Stimulated activated CD8-positive, alpha-beta memory T cell treated with anti-CD3 and anti-CD28 coated beads, Interleukin-7, amount 100 ng/mL, for 4 hours (primary cell): ENCODE results near the gene TNS3.

ENCODE experiments used
- DNase-seq, 2 donors: peaks; one replicate each; pipeline ENCODE4 v3.0.0-alpha.2; 2020; ENCODE audit warnings: low read depth in 2 of 2

The TNS3 gene

DNA sequence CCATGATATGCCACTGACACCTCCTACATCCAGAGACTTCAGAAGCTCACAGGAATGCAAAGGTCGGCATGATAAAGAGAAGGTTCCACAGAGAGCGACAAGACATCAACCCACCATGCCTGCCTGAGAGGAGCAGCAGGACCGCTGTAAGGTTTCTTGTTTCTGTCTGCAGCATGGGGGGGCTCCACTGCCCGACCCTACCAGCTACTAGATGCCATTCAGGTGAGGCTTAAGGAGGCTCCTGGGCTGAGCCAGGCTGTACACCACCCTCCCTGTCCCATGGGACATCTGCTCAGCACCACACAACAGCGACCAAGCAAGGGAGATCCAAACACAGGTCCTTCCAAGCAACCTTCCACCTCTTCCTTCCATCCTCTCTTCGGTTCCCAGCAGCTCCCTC, 234.6 kb downstream of the TNS3 start:
- DNase-seq: no peak

DNA sequence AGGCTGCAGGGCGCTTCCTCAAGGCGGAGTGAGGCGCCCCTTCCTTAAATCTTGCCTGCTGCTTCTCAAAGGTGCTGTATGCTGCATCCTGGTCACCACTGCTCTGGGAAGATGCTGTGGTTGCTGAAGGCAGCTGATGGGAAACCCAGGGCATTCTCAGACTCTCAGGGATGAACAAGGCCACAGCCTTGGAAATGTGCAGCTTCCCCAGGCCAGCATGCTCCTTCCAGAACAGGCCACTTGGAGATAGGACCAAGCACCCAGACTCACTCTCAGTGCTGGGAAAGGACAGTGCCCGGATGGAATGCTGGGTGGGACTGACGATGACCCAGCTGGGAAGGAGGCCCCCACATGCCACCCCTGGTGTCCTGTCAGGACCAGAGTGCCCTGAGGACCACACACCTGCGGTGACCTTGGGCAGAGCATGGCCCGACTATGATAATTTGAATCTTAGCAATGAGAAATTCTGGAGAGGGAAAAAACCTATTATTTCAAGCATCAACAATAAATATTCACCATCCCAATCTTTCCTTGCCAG, 235.5 kb downstream of the TNS3 start:
- no peak for DNase-seq

DNA sequence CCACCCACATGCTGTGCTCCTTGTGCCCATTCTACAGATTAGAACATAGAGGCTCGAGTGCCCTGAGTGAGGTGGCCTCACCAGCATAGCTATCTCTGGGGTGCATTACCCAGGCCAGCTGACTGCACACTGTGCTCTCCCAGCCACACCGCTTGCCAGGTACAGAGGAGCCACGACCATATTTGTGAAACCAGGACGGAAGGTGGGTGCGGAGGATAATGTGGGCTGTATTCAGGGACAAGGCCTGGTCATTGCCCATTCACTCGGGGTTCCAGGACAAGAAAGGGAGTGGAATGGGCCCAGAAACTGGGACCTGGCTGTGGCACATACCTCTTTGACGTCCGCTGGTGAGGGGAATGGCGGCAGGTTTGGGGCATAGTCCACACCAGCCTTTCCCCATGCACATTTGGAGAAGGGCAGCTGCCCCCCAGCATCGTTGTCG, 236.0 kb downstream of the TNS3 start:
- DNase-seq: no peak

DNA sequence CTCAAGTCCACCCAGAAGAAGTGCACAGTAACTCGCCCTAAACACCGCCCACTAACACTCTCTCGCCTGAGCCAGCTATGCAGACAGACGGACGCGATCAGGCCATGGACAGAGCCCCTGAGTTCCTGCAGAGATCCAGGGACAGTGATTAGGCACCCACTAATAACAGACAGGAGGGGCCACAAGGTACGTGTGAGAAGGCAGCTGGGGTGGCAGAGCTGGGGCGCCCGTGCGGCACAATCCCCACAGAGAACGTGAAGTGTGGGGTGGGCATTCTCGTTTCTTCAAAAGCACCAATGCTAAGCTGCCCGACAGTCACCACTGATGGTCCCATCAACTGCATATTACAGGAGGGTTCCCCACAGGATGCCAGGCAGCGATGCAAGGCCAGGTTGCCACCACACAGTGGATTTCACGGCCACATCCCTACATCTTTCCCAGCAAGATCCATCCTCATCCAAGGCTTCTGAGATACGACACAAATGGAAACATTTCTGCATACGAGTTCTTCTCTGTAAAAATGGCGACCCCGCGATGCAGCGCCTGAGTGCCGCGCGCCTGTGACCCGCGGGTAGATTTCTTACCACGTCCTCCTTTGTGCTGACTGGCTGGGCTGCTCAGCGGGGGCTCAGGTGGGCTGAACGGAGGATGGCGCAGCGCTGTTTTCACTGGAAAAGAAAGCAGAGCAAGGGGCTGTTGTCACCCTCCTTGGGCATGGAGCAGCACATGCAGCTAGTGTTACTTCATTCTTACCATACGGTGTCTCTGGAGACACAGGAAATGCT, 237.5 kb downstream of the TNS3 start:
- DNase-seq: no peak

DNA sequence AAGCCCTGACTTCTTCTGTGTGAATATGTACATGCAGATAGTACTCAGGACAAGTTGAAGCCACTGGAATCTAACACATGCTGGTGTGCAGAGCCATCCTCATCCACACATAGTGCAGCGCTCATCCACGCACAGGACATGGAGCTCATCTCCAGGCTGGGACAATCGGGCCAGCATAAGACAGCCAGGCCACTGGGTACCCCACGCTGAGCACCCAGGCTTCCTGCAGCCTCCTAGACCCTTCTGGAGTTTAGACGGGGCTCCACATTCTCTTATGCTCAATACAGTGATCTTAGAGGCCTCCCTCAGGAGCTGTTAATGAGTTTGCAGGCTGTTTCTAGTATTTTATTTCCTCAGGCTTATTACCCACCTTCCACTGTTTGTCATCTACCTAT, 238.9 kb downstream of the TNS3 start:
- no peak for DNase-seq

DNA sequence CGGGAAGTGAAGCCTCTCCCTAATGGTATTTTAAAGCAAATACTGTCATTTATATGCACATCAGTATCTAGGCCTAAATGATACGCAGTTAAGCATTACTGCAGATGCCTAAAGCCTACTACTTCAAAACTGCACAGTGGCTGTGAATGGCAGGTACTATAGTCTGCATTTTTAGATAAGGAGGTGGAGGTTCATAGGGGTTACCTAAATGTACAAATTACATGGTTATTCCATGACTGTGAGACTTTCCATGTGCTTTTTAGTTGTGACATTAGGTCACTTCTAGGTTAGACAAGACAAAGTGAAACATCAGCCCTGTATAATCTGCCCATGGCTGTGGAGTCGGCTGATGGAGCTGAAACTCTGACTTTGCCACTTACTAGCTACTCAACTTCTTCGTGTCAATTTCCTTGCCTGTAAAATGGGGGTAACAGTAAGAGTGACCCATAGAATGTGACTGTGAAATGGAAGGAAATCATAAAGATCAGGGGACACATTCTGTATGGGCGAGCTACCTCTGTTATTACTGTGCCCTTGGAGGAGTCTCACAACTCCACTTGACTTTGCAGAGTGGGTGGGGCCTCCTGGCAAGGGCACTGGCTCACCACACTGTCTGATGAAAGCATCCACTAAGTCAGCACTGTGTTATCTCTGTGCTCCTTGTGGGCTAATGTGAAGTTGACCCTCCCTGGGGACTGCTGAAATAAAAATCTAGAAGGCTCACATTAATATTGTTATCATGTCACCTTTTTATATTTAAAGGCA, 239.4 kb downstream of the TNS3 start:
- DNase-seq: no peak

DNA sequence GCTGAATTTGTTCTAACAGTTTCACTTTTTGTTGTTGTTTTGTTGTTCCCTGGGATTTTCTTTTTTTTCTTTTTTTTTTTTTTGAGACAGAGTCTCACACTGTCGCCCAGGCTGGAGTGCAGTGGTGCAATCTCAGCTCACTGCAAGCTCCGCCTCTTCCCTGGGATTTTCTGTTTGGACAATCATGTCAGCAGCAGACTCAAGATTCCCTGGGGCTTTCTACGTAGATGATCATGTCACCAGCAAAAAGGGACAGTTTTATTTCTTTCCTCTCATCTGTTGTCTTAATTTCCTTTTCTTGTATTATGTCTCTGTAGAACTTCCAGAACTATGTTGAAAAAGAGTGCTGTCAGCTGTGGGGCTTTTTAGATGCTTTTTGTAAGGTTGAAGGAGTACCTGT, 241.4 kb downstream of the TNS3 start:
- DNase-seq: no peak

DNA sequence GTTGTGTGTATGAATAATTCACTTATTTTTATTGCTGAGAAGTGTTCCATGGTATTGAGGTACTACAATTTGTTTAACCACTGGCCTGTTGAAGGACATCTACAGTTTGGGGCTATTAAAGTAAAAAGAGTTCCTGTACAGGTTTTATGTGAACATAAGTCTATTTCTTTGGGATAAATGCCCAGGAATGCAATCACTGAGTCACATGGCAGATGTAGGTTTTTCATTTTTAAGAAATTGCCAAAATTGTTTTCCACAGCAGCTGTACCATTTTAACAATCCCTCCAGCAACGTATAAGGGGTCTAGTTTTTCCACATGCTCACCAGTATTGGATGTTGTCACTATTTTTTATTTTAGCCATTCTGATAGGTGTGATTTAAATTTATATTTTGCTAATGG, 243.9 kb downstream of the TNS3 start:
- DNase-seq: no peak

DNA sequence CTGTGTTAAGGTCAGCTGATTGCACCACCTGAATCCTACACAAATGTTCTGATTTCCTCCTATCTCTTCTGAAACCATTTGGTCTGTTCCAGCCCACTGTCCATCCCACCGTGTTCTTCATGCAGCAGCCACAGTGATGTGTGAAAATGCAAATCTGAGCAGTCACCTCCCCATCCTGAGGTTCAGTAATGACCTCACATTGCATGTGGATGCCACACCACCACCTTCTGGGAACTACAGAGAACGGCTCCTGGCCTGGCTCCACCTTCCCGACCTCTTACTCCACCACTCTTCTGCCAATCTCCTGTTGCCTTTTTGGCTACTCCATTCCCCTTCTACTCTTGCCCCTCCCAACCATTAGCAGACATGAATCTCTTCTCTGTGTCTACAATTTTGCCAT, 244.4 kb downstream of the TNS3 start:
- no peak for DNase-seq

DNA sequence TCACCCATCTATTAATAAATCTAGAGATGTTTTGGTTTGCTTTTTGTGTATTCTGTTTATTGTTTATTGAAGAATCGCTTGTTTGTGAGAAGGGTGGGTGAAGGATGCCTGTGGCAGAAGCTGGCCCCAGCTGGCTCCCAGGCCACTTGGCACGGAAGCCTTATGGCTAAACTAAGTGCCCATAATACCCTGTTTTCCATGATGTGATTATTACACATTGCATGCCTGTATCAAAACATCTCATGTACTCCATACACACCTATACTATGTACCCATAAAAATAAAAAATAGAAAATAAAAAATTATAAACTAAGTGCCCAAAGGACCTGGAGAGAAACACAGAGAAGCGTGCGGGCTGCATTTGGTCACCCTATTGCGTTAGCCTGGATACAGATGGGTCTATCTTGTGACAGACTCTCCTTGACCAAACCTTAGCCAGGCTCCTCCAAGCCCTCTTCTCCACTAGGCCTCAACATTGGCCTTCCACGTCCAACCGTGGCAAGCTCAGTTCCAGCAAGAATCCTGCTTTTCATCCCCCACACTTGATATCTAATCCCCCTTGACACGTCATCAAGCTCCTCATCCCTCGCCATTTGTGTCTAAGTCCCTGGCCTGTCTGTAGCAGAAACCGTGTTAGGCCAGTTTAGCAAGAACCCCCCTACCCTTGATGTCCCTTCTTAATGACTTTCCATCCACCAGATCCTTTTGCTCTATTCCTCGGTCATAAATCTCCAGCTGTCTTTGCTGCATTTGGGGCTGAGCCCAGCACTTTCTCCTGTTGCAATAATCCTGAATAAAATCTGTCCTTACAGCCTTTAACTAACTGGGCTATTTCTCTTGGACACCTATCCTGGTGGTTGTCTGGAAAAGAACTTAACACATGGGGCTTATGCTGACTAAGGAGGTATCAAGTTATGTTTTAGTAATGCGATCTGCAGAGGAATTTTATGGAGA, 245.2 kb downstream of the TNS3 start:
- no peak for DNase-seq

DNA sequence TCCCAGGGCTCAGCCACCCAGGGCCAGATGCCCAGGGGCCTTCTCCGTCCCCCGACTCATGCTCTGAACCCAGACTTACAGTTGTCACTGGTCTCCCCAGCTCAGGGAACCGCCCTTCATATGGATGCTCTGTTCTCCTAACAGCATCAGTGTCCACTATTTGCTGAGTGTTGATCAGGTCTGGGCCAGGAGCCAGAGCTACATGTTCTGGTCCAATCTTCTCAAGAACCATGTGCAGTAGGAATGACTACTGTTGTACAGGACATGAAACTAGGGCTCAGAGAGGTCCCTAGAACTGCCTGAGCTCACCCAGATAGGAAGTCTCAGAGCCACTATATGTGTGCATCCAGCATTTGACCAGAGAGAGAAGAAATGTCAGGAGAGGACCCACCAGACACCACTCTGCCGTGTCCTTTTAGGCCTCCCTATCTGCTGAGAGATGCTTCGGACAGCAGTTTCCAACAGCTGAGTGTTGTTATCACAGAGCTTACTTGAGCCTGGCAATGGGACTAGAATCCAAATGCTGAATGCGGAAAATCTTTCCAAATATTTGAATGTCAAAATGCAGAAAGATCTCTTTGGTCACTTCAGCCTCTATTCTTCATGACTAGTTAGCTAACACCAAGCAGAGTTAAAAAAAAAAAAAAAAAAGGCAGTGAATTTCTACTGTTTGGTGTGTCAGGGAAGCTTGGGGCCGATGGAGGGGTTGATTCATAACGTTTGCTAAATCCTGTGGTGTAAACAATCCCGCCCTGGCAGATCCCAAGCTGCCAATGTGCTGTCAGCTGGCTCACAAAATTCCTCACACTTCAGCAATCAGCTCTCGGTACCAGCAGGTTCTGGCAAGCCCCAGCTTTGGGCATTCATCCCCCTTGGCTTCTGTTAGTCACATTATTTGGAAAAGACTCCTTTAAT, 246.1 kb downstream of the TNS3 start:
- no peak for DNase-seq

DNA sequence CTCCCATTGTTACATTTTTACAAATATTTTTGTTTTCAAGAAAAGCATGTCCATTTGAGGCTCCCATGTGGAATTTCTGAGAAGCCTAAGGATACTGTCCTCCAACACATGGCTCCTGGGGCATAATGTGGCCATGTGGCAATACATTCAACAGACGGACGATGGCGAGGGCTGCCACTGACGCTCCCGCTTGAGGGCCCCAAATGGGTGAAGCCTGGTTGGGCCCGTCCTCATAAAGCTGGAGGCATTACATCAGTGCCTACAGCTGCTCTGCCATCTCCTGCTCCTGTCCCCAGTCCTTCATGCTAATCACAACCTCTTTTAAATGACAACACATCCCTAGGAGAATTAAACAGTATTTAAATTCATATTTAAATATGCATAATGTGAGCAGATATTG, 246.8 kb downstream of the TNS3 start:
- DNase-seq: no peak

DNA sequence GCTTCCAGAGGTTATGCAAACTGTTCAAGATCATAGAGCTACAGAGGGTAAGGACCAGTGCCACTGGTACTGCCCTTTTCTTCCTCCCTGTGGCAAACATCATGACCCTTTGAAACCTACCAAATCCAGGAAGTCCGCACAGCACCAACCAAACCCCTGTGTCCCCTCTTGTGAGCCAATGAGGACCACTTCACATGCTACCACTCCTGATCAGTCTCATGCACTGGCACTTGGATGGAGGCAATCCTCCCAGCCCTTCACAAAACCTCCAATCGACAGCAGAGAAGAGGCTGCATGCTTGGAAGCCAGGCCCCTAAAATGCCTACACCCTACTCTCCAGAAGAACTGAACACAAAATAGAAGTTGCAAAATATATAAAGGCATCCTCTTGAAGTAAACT, 248.0 kb downstream of the TNS3 start:
- DNase-seq: no peak

DNA sequence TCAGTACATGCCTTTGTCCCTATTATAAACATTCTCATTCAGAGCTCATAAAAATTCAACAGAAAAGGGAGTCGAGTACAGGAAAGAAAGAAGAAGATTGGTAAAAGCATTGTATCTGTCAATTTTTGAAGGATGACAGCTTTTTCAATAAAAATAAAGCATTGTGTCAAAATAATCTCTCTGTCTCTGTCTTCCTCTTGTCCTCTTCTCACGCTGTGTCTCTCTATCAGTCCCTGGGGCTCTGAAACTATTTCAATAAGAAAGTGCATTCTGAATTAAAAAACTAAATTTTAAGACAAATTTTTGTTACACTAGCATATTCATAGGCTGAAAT, 248.4 kb downstream of the TNS3 start:
- DNase-seq: no peak

DNA sequence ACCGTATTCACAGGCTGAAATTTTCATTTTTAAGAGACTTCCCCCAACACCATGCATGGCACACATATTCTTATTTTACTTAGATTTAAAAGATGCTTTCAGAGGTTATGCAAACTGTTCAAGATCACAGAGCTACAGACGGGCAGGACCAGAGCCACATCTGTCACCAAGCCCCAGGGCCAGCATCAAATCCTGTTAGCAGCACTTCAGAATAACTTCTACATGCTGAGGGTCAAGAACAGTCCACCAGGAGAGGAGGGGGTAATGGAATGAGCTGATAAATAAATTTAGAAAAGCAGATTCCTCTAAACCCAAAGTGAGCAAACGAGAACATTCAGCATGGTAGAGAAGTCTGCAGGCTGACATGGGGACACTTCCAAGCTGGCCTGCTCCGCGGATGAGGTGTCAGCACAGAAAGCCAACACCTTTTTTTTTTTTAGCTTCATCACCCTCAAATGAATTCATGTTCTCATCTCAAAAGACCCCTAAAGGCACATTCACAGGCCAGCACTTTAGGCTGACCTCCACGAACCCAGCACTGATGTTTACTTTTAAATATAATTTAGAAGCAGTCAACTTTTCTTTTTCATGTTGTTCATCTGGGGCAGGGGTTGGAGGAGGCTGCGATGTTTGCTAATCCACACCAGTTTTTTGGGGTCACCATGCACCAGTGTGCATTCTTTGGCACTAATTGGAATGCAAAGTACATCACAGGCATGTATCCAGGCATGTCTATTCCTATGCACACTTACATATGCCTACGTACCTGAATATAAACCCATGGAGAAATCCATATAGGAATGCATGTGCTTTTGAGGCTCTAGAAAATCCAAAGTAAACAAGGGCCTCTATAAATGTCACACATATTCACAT, 249.0 kb downstream of the TNS3 start:
- DNase-seq: no peak

DNA sequence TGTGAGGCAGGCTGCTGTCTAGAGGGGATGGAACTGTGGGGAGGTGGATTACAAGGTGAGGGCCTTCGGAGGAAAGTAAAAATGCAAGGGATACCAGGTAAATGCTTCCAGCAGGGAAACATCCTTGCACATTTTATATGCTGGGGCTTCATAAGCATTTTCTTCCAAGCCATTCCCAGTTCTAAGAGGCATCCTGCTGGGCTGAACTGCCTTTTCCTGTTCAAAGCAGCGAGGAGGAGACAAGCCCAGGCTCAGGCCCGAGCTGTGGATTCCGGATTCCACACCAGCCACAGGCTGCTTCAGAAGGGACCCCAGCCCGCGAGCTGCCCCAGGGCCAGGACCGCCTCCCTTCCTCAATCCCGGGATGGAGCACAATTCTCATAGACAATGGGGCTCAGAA, 249.7 kb downstream of the TNS3 start:
- DNase-seq: no peak

DNA sequence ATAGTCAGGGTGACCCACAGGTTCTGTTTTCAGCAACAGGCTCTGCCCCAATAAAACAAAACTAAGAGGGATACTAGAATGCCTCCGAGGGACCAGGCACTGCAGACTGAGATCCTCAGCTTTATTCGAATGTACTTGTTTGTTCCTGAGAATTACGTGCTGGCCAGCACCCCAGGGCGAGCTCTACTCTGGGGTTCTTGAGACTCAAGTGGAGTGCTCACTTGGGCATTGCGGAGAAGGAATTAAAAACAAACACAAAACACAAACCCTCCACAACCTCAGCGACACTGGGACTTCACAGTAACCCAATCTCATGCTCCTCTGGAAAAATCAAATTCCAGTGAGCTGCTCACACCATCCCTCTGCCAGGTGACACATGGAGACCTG, 250.7 kb downstream of the TNS3 start:
- no peak for DNase-seq

DNA sequence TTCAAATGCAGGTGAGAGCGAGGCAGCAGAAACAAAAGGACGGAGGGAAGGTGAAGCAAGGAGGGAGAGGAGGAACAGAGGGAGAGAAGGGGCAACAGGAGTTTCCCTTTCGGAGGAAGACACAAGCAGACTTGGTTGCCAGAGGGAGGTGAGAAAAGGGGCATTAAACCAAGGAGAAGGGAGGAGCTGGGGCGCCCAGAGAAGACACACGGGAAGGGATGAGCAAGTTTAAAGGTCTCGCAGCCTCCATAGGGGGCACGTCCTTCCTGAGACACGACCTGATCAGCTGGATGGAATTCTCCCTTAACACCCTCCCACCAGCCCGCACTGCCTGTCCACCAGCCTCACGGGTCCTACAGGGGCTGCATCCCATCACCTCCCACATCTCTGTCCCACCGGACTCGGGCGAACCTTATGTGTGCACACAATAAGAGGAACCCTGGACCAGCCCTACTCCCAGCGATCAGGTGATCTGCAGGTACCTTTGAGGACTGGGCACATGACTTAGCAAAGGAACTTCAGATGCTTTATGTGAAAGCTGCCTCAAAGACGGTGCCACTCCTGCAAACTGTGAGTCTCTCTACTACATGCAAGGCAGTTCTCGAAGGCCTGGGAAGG, 251.2 kb downstream of the TNS3 start:
- no peak for DNase-seq

DNA sequence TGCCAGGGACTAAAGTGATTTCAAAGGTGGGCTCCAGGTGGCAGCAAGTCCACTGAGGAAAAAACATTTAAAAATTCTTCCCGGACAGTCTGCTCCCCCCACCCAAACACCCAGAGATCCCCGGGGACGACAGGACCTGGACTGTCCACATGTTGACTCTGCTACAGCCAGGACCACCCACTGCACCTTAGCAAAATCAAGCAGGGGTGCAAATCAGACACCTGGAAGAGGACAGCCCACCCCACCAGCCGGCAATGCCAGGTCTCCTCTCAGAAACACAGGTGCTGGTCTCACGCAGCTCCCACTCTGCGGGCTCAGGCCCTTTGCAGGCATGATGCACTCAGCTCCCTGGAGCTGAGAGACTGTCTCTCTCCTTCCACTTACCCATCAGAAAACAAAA, 251.9 kb downstream of the TNS3 start:
- no peak for DNase-seq
